Caco-2 (cell line): ENCODE data around the gene PDE4D. TPM values are rescaled to one million over a fixed set of nuclear protein-coding genes. Genes with fewer than 3 reads are reported as not detected.

ENCODE experiments used
- BruUV-seq: library from RNA; stranded (reverse); fragments of 400-500 nt; replicated peaks from 2 replicates; lab custom pipeline; 2021; lab: Mats Ljungman, UMichigan
- CTCF ChIA-PET: fragments of 300-600 bp; sonication (Branson Sonifier 250); formaldehyde crosslinking; loops from one replicate; lab custom pipeline; 2022; ENCODE audit warnings: antibody characterized with exemption; lab: Charles Lee
- POLR2A ChIA-PET: fragments of 300-600 bp; sonication (Branson Sonifier 250); formaldehyde crosslinking; loops from one replicate; lab custom pipeline; 2022; ENCODE audit warnings: antibody characterized with exemption; lab: Charles Lee
- DNase-seq, 2 experiments: peaks; one replicate each; pipeline versions ENCODE4 v3.0.0 to v3.0.0-alpha.2; 2020 to 2022
- H3K27me3 ChIP-seq: replicated peaks from 2 replicates; pipeline ENCODE4 v1.6.0; 2011; ENCODE audit warnings: low read length; ENCODE audit not compliant: control insufficient read depth, insufficient read depth
- H3K36me3 ChIP-seq: 2 replicates; pipeline ENCODE4 v1.5.1; 2011; ENCODE audit warnings: low read length; ENCODE audit not compliant: control insufficient read depth, insufficient read depth
- H3K4me1 ChIP-seq: fragments of 250-450 bp; sonication (Bioruptor Pico); 2 replicates; pipeline ENCODE4 v1.5.1; 2020; ENCODE audit warnings: mild to moderate bottlenecking
- H3K4me3 ChIP-seq: 2 replicates; pipeline ENCODE4 v1.5.1; 2011; ENCODE audit warnings: low read depth, mild to moderate bottlenecking, control low read depth, low read length
- H3K9me3 ChIP-seq: fragments of 250-450 bp; sonication (Bioruptor Pico); 2 replicates; pipeline ENCODE4 v1.5.1; 2020; ENCODE audit warnings: mild to moderate bottlenecking, moderate library complexity
- H3K27ac Mint-ChIP-seq: one replicate; pipeline ENCODE4 v1.8.0; 2022; ENCODE audit warnings: mixed read lengths; ENCODE audit not compliant: unreplicated experiment
- H3K27me3 Mint-ChIP-seq: one replicate; pipeline ENCODE4 v1.8.0; 2022; ENCODE audit warnings: mixed read lengths; ENCODE audit not compliant: insufficient read depth, unreplicated experiment
- H3K36me3 Mint-ChIP-seq: one replicate; pipeline ENCODE4 v1.8.0; 2022; ENCODE audit warnings: mild to moderate bottlenecking, mixed read lengths; ENCODE audit not compliant: insufficient read depth, unreplicated experiment
- H3K4me1 Mint-ChIP-seq: one replicate; pipeline ENCODE4 v1.8.0; 2022; ENCODE audit warnings: low read depth, mixed read lengths; ENCODE audit not compliant: unreplicated experiment
- H3K4me3 Mint-ChIP-seq: one replicate; pipeline ENCODE4 v1.8.0; 2022; ENCODE audit warnings: mild to moderate bottlenecking, moderate library complexity, mixed read lengths; ENCODE audit not compliant: unreplicated experiment
- H3K9me3 Mint-ChIP-seq: one replicate; pipeline ENCODE4 v1.8.0; 2022; ENCODE audit warnings: mixed read lengths; ENCODE audit not compliant: unreplicated experiment
- intact Hi-C: fragments of 100-400 bp; cut with micrococcal nuclease; formaldehyde crosslinking; loops from one replicate; pipeline ENCODE4 v1.10.0; 2022; ENCODE audit not compliant: unreplicated experiment
- total RNA-seq: library from RNA; stranded (reverse); gene quantifications from 2 replicates; pipeline ENCODE4 v1.2.3, GENCODE V29; 2022
- TF ChIP-seq, protein P1 (sequence below), 2 experiments: fragments of 200-600 bp in 1 of 2; IDR thresholded peaks; 1 replicate in 1 of 2; 2 replicates in 1 of 2; pipeline versions ENCODE4 v1.5.1 to v1.8.0; 2011 to 2022; ENCODE audit warnings: antibody characterized with exemption in 1 of 2, control low read depth in 1 of 2, inconsistent platforms in 1 of 2, low read depth in 1 of 2, low read length in 1 of 2, mild to moderate bottlenecking in 1 of 2, moderate library complexity in 1 of 2; ENCODE audit not compliant: insufficient read depth in 1 of 2, severe bottlenecking in 1 of 2, unreplicated experiment in 1 of 2

Gene PDE4D
- total RNA-seq, 1 experiment from 2014 or later: 89.8 TPM

DNA sequence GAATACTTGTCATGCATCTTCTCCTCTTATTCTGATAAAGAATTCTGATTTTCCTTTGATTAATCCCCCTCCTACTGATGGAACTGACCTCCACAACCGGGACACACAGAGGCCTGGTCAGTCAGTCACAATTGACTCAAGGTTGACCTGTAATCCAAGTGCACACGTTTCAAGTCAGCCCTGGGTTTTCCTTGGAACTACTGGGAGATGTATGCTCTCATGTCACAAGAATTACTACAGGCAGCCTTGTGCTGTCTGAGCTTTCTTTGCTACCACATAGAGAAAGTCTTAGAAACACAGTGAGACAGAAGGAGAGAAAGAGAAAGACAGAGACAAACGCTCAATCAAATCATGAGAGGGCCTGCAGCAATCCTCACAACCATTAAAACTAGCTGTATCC lies 345.8 kb downstream of the PDE4D start:
- Histone ChIP-seq H3K9me3 (no peaks in the 10 kb centered on the region), H3K4me3 (no peak overlapping the region), H3K27me3 (no peaks in the 10 kb centered on the region; the same call in 1 of the 2 replicates), H3K4me1 (no peaks in the 10 kb centered on the region), H3K36me3 (no peaks in the 10 kb centered on the region)
- Mint-ChIP-seq H3K27me3 (no peaks in the 10 kb centered on the region), H3K4me1 (no peaks in the 10 kb centered on the region), H3K9me3 (no peaks in the 10 kb centered on the region), H3K4me3 (no peak overlapping the region), H3K36me3 (no peaks in the 10 kb centered on the region), H3K27ac (no peak overlapping the region)
- no TSS peak for BruUV-seq
- POLR2A ChIA-PET: no interaction called here
- DNase-seq: no peak
- TF ChIP-seq, protein P1, sequence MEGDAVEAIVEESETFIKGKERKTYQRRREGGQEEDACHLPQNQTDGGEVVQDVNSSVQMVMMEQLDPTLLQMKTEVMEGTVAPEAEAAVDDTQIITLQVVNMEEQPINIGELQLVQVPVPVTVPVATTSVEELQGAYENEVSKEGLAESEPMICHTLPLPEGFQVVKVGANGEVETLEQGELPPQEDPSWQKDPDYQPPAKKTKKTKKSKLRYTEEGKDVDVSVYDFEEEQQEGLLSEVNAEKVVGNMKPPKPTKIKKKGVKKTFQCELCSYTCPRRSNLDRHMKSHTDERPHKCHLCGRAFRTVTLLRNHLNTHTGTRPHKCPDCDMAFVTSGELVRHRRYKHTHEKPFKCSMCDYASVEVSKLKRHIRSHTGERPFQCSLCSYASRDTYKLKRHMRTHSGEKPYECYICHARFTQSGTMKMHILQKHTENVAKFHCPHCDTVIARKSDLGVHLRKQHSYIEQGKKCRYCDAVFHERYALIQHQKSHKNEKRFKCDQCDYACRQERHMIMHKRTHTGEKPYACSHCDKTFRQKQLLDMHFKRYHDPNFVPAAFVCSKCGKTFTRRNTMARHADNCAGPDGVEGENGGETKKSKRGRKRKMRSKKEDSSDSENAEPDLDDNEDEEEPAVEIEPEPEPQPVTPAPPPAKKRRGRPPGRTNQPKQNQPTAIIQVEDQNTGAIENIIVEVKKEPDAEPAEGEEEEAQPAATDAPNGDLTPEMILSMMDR (IDR thresholded peaks at IDR 0.05; ENCODE audit: insufficient read depth in 1 of 2, low read depth in 1 of 2, low read length in 1 of 2, severe bottlenecking in 1 of 2, unreplicated experiment in 1 of 2): no peak
- intact Hi-C loops: no loop called here
- CTCF ChIA-PET: no interaction called here

DNA sequence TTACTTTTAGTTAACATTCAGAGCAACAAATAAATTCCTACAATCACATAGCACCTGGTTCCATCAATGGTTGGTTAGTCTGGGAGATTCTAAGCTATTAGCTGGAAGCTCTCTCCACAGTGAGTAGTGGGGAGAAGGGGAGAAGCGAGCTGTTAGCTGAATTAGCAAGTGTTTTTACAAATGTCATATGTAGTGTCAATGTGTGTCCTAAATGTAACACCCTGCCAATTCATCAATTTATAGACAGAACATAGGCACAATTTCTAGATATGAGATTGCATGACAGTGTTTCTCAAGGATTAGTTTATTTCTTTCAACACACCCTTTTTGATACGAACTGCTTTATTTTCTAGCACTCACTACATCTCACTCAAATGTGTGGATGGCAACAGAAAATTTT lies 349.0 kb downstream of the PDE4D start:
- ChIA-PET CTCF (no interaction called here), POLR2A (no interaction called here)
- Mint-ChIP-seq H3K9me3 (no peaks in the 10 kb centered on the region), H3K27me3 (no peaks in the 10 kb centered on the region), H3K27ac (no peak overlapping the region), H3K4me3 (no peak overlapping the region), H3K4me1 (no peaks in the 10 kb centered on the region), H3K36me3 (no peaks in the 10 kb centered on the region)
- BruUV-seq: no TSS peak
- DNase-seq: no peak
- H3K4me3 ChIP-seq: no peak overlapping the region
- intact Hi-C loops: no loop called here
- H3K9me3 ChIP-seq: no peaks in the 10 kb centered on the region
- no peaks in the 10 kb centered on the region; the same call in 1 of the 2 replicates for H3K27me3 ChIP-seq
- TF ChIP-seq, protein P1 (IDR thresholded peaks at IDR 0.05; ENCODE audit: insufficient read depth in 1 of 2, low read depth in 1 of 2, low read length in 1 of 2, severe bottlenecking in 1 of 2, unreplicated experiment in 1 of 2): no peak
- no peaks in the 10 kb centered on the region for H3K36me3 ChIP-seq
- no peaks in the 10 kb centered on the region for H3K4me1 ChIP-seq

DNA sequence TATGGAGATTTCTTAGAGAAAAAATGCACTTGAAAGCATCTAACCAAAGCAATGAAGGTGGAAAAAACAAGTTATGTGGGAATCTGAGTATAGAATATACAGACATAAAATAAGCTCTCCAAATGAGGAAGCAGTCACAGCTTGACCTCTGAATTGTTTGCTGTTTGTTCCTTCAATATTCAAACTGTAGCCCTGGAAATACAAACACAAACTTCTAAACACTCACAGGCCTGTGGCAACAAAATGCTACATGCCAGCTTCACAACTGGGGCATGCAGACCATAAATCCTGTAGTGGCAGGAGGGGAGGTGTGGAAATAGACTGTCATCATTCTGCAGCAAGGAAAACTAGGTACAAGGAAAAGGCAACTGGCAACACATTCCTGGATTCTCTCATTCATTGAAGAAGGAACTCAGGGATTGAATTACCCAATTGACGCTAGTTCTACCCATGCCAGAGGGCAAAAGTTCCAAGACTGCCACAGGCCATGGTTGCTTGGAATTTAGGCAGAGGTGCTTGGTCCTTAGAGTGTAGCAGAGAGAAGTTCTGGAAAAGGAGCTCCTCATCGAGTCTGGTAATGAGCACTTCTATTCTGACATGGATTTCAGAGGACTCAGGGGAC lies 349.6 kb downstream of the PDE4D start:
- H3K4me3 Mint-ChIP-seq: no peak overlapping the region

More for the DNA sequence above, 349.6 kb downstream of the PDE4D start:
- no peaks in the 10 kb centered on the region for H3K27me3 Mint-ChIP-seq
- no peaks in the 10 kb centered on the region for H3K9me3 Mint-ChIP-seq
- no peaks in the 10 kb centered on the region for H3K4me1 Mint-ChIP-seq
- H3K36me3 Mint-ChIP-seq: no peaks in the 10 kb centered on the region
- intact Hi-C loops: no loop called here
- Histone ChIP-seq H3K27me3 (no peaks in the 10 kb centered on the region; the same call in 1 of the 2 replicates), H3K4me3 (no peak overlapping the region), H3K9me3 (no peaks in the 10 kb centered on the region), H3K4me1 (no peaks in the 10 kb centered on the region), H3K36me3 (no peaks in the 10 kb centered on the region)
- TF ChIP-seq, protein P1 (IDR thresholded peaks at IDR 0.05; ENCODE audit: insufficient read depth in 1 of 2, low read depth in 1 of 2, low read length in 1 of 2, severe bottlenecking in 1 of 2, unreplicated experiment in 1 of 2): no peak
- ChIA-PET POLR2A (no interaction called here), CTCF (no interaction called here)
- H3K27ac Mint-ChIP-seq: no peak overlapping the region
- no peak for DNase-seq
- no TSS peak for BruUV-seq
